IPS-11a (cell line): Measurements from ENCODE around the gene METRN.
"Not testable (repeated sequence)": the region's sequence is repeated elsewhere in the genome, so short reads cannot be mapped to it uniquely, and the experiment has no call there.

ENCODE experiments used
- H3K4me3 ChIP-seq: one replicate; pipeline ENCODE4 v1.5.1; 2013; ENCODE audit warnings: low read depth, low read length, control low read depth

Gene METRN

DNA sequence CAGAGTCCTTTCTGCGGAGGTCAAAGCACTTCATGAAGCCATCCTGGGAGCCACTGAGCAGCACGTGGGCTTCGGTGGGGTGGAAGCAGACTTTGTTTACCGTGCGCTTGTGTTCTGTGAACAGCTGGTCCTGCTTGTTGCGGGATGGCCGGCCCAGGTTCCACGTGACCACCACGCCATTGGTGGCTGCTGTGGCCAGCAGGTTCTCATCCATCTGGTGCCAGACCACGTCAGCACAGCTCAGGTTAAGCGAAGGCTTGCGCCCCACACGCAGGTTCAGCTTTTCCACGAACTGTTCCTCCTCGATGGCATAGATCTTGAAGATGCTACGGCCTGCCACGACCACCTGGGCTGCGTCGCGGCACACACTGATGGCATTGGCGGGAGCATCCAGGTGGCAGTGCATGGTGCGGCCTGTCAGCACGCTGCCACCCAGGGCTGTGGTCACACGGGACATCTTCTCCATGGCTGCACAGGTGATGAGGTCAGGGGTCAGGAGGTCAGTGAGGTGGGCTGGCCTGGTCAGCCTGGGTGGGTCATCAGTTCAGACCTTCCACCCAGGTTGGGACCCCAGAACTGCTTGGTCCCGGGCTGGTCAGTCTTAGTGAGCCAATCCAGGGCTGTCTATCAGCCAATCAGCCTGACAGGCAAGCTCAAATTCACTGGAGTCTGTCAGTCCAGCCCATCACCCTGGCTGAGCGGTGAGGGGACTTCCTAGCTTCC is 25.6 kb upstream of the METRN start:
- peak overlapping the region; percentile 59 for H3K4me3 ChIP-seq

DNA sequence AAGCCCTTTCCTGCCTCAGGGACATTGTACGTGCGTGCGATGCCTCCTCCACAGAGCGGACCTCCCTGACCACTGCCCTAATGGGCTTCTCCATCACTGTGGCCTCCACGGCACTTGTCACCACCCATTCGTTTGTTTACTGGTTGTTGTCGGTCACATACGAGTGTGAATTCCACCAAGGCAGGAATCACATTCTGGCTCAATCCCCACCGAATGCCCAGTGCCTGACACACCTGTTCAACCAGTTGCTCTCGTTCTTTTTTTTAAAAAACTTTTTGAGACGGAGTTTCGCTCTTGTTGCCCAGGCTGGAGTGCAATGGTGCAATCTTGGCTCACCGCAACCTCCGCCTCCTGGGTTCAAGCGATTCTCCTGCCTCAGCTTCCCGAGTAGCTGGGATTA is 23.7 kb upstream of the METRN start:
- not testable (repeated sequence) for H3K4me3 ChIP-seq

DNA sequence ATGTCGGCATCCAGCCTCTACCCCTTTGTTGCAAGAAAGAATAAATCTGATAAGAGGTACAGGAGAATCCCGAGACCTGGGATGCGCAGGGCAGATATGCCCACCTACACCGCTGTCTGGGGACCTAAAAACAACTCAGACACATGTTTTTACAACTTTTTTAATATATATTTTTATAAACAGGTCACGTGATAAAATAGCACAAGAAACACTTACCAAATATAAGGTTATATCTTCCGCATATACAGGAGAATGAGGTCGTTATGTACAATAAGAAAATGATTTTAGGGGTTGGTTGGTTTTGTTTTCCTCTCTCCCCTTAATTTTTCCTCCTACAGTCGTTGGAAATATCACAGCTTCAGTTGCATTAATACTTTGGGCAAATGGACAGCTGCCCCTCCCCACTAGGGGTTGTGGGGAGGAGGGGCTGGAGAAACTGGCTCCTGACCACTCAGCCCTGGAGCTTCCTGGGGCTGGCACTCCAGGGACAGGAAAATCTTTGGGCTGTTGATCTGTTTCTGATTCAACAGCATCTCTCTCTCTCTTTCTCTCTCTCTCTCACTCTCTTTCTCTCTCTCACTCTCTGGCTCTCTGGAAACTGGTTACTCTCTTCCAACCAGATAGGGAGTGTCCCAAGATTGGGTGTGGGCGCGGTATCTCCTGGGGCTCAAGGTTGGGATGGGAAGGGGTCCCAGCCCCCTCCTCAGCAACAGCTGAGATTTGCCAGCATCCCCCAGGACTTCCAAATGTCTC is 22.4 kb upstream of the METRN start:
- H3K4me3 ChIP-seq: no peak overlapping the region

DNA sequence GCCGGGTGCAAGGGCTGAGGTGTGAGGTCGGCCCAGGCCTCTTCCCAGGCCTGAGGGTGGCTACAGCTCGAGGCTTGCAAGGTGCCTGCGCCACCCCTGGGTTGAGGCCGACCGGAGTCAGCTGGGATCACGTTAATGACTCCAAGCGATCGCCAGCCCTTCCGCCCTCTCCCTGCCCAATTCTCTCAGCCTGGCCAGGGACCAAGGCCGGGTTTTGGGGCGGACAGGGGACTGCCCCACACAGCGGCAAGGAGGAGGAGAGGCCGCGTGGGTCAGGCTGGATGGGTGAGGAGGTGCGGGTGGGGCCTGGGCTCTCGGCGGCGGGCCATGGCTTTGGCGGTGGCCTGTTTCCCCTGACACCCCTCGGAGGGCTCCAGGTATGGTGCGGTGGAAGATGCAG is 21.6 kb upstream of the METRN start:
- H3K4me3 ChIP-seq: no peak overlapping the region

DNA sequence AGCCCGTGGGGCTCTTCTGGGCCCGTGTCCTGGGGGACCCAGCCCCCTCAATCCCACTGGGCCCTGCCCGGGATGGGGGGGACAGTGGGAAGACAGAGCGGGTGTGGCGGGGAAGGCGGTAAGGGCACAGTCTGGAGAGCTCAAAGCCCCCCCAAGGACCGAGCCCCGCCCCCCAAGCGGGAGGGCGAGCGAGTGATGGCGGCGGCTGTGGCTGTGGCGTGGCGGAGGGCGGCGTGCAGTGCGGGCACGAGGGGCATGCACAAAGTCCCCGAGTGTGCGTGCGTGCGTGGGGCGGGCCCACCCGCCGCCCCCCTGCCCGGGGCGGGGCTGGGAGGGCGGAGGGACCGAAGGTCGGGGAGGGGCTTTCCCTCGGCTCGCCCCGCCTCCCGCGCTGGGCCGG is 21.2 kb upstream of the METRN start:
- peak overlapping the region; percentile 14 for H3K4me3 ChIP-seq

DNA sequence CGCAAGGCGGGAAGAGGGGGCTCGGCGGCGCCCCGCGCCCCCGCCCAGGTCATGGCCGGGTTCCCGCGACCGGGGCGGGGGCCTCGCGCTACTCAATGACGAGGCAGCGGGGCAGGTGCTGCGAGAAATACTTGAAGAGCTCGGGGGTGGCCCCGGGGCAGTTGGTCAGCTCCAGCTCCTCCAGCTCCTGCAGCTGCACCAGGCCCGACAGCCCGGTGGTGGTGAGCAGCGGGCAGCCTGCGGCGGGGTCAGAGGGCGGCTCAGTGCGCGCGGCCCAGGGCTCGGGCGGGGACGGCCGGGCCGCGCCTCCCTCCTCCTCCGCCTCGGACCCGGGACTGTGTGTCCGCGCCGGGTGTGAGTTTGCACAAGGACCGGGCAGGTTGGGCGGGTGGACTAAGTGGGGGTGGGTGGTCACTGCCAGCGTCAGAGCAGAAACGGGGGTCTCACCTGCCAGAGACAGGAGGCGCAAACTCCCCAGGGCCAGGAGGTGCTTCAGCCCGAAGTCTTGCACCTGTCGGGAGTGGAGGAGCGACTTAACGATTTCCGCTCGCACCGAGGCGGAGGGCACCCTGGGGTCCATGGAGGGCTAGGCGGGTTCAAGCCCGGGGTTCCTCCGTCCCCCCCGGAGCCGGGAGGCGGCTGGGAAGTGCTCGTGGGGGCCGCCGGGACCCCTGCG is 20.6 kb upstream of the METRN start:
- peak overlapping the region; percentile 17 for H3K4me3 ChIP-seq

DNA sequence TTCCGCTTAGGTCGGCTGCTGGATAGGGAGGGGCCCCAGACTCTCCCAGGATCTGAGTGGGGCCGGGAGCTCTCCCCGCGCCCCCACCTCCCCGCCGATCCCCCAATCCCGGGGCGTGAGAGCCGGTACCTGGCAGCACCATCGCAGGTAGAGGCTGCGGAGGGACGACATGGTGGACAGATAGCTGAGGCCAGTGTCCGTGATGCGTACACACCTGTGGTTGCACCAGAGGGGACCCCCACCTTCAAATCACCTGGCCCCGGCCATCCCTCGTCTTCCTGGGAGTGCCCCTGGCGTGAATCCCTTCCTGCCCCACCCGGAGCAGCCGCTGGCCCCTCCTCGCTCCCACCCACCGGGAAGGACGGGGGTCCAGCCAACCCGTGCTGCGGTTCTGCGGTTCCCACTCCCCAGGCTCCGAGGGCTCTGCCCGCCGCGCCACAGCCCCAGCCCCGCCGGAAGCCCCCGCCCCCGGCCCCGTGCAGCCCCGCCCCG is 20.0 kb upstream of the METRN start:
- H3K4me3 ChIP-seq: peak overlapping the region; percentile 54

DNA sequence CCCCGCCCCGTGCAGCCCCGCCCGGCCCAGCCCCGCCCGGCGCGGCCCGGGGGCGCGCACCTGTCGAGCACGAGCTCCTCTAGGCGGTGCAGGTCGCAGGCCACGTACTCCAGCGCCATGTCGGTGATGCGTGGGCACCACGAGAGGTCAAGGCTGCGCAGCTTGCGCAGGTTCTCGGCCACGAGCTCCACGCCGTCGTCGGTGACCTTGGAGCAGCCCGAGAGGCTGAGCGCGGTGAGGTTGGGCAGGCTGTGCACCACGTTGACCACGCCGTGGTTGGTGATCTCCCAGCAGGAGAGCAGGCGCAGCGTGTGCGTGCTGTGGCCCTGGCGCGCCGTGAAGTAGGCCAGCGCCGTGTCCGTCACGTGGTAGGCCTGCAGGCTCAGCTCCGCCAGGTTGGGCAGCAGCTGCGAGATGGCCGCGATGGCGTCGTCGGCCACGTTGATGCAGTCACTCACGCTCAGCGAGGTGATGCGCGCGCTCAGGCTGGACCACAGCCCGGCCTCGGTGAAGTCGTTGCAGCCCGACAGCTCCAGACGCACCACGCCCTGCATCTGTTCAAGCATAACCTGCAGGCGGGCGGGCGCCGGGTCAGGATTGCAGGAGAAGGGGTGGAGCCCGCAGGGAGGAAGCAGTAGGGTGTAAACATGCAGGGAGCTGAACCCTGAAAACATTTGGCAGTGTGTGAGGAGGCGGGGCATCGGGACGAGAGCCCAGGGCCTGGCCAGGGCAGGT is 19.4 kb upstream of the METRN start:
- H3K4me3 ChIP-seq: peak overlapping the region; percentile 51

DNA sequence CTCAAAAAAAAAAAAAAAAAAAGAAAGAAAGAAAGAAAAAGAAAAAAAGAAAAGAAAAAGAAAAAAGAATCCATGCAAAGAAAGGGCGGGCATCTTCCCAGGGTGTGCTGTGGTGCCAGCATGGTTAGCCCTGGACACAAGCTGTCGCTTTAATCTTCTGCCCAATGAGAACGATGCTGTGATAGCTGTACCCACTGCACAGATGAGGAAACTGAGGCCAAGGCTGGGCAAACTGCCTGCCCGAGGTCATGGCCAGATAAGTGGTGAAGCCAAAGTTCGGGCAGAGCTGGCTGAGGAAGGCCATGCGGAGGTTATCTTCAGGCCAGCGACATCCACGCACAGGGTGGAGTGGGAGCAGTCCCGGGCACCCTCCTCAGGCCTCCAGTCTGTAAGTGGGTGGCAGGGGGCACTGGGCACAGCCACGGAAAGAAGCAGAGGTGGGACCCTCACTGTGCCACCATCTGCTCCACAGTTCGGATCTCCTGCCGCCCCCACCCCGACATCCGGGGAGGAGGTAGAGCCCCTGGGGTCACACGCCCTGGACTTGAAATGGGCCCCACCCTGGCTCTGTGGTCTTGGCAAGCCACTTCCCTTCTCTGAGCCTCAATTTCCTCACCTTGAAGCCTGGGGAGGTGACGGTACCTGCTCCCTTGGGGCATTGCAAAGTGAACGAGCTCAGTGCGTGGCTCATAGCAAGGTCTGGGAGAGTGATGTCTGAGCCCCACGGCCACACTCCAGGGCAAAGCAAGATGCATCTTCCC is 15.8 kb upstream of the METRN start:
- no peak overlapping the region for H3K4me3 ChIP-seq

DNA sequence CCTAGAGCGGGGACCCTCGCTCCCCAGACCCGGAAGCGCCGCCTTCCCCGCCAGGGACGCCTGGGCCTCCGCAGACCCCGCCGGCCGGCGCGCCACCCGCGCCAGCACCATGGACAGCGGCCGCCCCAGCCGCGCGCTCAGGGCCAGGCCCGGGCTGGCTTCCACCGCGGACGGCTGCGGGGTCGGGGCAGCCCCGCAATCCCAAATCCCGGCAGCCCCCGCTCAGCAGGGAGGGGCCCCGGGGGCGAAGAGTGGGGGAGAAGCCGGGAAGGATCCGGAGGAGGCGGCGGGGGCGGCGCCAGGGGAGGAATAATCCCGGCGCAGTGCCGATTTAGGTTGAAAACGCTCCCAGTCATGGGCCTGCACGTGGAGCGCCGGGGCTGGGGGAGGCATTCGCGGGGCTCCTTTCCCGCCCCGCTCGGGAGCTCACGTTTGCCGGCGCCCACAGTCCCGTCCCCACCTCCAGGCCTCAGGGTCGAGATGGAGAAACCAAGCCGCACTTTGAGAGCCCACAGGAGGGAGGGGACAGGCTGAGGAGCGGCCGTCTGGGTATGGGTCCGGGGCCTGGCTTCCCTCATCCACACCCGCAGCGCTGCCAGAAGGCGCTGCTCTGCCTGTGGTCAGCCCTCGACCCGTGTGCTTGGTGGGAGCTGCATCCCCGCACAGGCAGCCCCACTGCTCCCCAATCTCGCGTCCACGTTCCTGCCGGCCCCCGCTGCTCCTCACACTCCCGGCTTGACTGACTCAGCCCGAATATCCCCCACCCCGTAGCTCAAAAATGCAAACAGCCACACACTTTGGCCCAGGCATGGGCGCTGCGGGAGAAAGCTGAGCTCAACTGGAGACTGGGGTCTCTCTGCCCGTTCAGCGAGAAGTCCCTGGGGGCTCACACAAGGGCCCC is 14.0 kb upstream of the METRN start:
- no peak overlapping the region for H3K4me3 ChIP-seq

DNA sequence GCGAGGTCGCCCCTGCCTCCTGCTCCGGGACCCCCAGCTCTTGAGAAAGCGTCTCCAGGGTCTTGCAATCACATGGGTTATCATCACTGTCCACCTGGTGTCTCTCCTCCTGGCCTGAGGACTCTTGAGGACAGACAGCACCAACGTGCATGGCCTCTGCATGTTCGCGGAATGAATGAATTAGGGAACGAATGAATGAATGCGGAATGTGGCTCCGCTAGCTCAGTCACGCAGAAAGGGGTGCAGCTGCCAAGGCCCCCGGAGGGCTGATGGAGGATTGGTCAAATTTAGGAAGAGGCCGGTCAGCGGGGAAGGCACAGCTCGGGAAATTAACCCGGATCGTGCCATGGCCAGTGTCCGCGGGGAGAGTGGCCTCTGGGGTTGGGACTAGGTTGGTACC is 12.6 kb upstream of the METRN start:
- H3K4me3 ChIP-seq: no peak overlapping the region

DNA sequence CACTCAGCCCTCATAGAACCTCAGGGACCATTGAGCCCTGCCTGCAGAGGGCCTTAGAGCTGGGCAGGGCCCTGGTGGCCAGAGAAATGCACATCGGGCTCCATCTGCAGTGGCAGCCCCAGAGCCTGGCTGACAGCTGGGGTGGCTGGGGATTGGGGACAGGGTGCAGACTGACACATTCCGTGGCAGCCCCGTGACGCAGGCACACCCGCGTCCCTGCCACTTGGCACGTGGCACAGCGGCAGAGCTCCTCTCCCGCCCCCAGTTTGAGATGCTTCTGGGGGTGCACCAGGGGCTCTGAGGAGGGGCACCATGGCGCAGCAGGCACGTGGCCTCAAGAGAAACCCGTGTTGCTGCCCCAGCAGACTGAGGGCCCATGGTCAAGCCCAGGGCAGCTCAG is 11.5 kb upstream of the METRN start:
- no peak overlapping the region for H3K4me3 ChIP-seq

DNA sequence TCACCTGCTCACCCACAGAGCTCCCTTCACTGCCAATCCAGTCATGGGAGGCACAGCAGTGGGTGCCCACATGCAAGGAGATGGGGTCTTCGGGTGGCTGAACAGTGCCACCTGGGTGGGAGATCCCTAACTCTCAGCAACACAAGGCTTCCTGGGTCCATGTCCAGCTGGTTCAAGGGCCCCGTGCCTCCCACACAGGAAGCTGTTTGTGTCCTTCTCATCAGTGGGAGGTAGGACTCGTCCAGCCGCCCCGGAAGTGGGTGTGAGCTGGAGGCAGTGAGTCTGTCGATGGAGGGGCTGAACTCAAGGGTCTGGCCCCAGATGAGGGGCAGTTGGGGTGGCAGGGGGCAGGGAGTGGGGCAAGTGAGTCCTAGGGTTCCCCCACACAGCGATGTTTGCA is 10.9 kb upstream of the METRN start:
- H3K4me3 ChIP-seq: no peak overlapping the region

DNA sequence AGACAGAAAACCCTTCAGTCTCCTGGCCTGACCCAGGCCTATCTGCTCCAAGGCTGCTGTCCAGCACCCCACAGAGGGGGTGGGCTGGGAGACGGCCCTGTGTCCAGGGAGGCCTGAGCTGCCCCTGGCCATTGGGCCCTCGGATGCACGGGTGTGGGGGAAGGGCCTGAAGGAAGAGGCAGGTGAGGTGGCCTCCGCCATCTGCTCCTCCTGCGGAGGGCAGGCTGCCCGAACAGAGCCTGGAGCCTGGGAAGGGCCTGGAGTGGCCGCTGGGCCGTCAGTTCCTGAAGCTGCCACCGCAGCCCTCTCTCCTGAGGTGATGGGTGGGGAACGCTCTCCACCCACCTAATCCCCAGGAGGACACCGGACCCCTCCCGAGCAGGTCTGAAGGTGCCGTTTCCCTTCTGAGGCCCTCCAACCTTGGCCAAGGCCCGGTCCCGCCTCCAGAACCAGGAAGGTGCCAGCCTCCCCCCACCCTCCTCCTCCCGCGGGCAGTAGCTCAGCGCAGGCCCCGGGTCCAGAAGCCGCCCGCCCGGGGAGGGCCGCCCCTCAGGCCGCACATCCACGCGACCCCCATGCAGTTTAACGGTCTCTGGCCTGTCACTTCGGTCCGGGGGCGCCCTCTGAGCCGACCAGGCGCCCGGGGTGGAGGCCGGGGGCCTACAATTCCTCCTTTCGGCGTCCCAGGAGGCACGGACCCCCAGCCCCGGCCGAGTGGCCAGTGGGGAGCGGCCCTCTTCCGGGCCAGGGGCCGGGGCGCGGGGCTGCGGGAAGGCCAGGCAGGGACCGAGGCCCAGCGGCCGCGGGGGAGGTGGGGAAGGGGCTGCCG is 10.2 kb upstream of the METRN start:
- no peak overlapping the region for H3K4me3 ChIP-seq

DNA sequence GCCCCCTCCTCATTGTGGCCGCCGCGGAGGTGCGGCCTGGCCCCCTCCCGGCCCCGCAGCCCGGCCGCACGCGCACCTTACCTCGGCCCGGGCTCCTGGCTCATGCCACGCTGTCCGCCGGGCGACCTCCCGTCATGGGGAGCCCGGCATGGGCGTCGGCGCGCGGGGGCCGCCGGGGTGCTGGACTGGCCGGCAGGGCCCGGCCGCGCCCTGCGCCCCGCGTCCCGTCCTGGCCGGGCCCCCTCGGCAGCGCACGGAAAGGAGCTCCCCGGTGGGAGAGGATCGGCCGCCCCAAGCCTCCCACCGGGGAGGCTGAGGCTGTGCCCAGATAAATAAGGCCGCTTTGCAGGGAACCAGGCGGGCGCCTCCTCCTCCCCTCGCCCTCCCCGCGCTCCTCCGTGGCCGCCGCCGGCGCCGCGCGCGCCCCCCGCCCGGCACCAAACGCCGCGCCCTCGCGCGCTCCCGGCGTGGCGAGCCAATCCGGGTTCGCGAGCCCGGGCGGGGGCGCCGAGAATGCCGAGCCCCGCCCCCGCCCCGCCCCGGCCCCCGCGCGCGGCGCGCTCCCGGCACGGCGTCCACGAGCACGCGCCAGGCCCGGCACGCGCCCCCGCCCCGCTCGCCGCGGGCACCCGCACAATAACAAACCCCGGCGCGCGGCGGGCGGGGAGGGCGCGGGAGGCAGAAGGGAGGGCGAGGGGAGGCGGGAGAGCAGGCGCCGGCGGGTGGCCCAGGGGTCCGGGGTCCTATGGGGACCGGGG is 9.3 kb upstream of the METRN start, which contains the start of gene FBXL16:
Gene FBXL16 (minus strand): TSS at position 371 of the 758 bp plus-strand sequence. CDS start 8,396 bp downstream, outside the sequence.
- H3K4me3 ChIP-seq: peak within 1 kb of the TSS; percentile 35

DNA sequence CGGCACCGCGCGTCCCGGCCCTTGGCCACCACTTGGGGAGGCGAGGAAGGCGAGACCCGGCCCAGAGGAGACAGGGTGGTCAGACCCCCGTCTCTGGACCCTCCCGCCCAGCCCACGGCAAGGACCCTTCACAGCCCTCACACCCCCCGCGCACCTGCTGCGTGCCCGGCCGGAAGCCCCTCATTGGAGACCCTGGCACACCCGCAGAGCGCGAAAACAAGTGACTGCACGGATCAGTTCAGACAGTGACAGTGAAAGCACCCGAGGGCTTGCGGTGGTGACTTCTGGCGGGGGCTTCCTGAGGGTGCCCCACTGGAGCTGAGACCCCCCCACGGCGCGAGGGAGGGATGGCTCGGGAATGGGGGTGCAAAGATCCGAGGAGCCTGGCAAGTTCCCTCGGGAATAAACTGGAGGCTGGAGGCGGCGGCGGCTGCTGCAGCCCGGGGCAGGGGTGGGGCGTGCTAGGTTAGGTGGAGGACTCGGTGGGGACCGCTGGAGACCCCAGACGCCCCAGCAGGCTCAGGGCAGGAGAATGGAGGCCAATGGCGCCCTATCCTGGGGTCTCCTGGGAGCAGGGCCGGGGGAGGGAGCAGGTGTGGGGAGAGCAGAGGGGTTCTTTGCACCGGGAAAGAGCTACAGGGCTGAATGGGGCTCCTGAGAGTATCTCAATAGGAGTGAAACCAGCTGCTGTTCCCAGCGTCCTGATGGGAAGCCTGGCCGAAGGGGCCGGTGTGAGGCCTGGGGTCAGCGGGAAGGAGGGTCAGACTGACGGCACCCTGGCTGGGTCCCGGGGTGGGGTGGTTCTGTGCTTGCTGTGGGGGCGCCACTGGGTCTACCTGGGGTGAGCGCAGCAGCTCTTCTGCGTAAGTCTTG is 8.5 kb upstream of the METRN start:
- peak overlapping the region; percentile 35 for H3K4me3 ChIP-seq

DNA sequence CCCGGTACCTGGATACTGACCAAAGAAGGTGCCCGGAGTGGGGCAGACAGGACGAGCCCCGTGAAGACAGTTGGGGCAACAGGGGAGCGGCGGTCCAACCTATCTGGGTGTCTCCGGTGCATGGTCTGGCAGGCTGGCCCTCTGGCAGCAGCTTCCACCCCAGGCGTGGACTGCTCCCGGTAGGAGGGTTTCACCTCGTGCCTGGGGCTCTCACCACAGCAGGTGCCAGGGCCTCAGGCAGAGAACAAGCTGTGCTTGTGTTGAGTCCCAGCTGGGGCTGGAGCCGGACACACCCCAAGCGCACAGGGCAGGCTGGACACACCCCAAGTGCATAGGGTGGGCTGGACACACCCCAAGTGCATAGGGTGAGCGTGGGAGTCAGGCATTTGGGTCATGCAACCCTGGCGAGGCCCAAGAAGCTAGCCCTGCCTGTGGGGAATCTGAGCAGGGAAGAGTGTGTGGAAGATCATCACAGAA is 7.8 kb upstream of the METRN start:
- H3K4me3 ChIP-seq: no peak overlapping the region
